OCI-LY7 (cell line): ENCODE data around the gene AGGF1.

Source experiments
- CTCF ChIP-seq: fragments of 200-600 bp; sonication (generic); conservative IDR thresholded peaks from 2 replicates; pipeline ENCODE4 v1.5.1; 2014; ENCODE audit warnings: mild to moderate bottlenecking, antibody characterized with exemption, low read length, moderate library complexity, mixed read lengths
- EZH2phosphoT487 ChIP-seq: fragments of 200-600 bp; sonication (generic); IDR thresholded peaks from 2 replicates; pipeline ENCODE4 v1.6.1; 2018; ENCODE audit warnings: low read depth, borderline replicate concordance, mild to moderate bottlenecking, mixed run types, antibody characterized with exemption, low read length, moderate library complexity, mixed read lengths

GRCh38 chr5:76999451-76999850 is 30.8 kb upstream of the AGGF1 start:
- TF ChIP-seq CTCF (no peak), EZH2phosphoT487 (no peak)
